Fibroblast of mammary gland (primary cell): ENCODE results near the gene RFX8.

Experiments used
- DNase-seq: peaks from one replicate; pipeline ENCODE4 v3.0.0-alpha.2; 2010; ENCODE audit warnings: low read depth
- H3K4me3 ChIP-seq: 2 replicates; pipeline ENCODE4 v1.5.1; 2011; ENCODE audit warnings: low read depth, mild to moderate bottlenecking, low read length, moderate library complexity; ENCODE audit not compliant: control insufficient read depth
- CTCF ChIP-seq: conservative IDR thresholded peaks from 2 replicates; pipeline ENCODE4 v1.5.1; 2011; ENCODE audit warnings: low read depth, low read length, inconsistent platforms; ENCODE audit not compliant: control insufficient read depth, insufficient read depth

RFX8 gene

GRCh38 chr2:101427240-101427639 lies 47.7 kb downstream of the RFX8 start:
- H3K4me3 ChIP-seq: no peak overlapping the region
- no peak for TF ChIP-seq CTCF
- no peak for DNase-seq

DNA sequence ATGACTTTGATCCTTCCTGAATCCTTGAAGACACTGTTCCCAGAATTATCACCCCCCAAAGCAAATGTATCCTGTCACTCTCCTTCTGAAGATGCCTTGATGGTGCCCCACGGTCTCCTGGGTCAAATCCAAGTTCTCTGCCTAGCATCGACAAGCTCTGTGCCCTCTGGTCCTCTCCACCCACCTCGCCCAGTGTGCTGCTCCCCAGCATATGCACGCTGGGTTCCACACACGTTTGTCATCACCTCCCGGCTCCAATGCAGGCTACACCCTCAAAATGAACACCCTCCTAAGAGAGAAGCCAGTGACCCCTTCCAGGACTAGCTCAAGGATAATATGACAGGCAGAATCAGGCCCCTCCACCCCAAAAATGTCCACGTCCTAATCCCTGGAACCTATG lies 48.1 kb downstream of the RFX8 start:
- no peak for TF ChIP-seq CTCF
- H3K4me3 ChIP-seq: no peak overlapping the region
- DNase-seq: no peak

DNA sequence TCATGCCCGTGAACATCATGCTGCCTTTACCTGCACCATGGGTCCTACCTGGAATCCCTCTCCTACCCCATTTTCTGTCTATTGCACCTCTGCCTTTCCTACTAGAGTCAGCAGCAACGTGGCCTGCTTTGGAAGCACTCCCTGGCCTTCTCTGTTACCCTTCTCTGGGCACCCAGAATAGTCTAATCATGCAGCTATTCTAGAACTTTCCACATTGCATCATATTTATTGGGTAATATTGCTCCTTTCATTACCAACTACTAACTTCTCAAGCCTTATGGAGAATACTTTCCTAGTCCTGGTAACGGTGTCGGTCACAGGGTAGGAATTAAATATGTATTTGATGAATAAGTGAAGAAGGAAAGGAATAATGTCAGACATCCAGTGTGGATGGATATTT lies 54.3 kb downstream of the RFX8 start:
- no peak for TF ChIP-seq CTCF
- peak; percentile 44 for DNase-seq
- no peak overlapping the region for H3K4me3 ChIP-seq

GRCh38 chr2:101419096-101419663 lies 55.7 kb downstream of the RFX8 start:
- peak; percentile 74 for DNase-seq
- no peak overlapping the region for H3K4me3 ChIP-seq
- TF ChIP-seq CTCF: peak; percentile 73

DNA sequence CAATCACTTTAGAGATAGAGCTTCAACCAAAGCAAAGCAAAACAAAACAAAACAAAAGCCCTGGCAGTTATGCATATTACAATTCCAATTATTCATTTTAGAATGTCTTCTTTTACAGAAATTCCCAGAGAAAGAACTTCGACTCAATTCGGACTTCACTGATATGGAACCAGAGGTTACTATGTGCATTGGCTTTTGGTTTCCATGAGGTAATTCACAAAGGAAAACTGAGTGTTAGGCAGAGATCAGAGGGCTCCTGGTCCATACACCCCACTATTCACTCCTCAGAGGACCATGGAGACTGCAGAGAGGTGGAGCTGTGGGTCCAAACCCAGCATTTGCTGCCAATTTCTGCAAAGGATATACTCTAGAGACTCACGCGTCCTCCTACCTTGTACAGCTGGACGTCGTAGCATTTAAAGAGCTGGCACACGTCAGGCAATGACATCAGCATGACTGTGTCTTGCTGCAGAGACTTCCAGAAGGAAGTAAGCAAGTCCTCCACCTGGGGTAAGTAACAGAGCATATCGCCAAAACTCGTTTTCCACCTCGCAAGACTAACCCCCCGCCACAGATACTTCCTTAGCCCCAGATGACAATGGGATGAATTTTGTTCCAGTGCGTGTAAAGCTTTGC lies 56.3 kb downstream of the RFX8 start:
- H3K4me3 ChIP-seq: no peak overlapping the region

DNA sequence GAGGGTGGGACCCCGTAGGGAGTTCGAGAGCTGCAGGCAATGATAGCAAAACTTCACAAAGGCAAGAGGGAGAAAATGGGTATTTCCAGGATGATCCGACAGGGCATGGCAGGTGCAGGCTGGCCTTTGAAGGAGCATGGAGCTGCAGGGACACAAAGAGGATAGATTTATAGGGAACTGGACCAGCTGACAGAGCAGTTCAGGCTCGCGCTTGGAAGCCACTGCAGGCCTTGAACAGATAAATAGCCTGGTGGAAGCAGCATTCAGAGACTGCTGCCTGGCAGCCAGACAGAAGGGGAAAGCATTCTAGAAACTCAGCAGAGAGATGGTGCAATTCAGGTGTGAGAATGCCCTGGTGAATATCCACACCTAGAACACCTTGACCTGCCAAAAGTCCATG lies 58.3 kb downstream of the RFX8 start:
- no peak overlapping the region for H3K4me3 ChIP-seq
- no peak for DNase-seq
- no peak for TF ChIP-seq CTCF

More for the DNA sequence above, 56.3 kb downstream of the RFX8 start:
- DNase-seq: peak; percentile 68
- no peak for TF ChIP-seq CTCF
